Lower leg skin (tissue), 4 donors: ENCODE results near the gene TSEN54. TPM values are rescaled to one million over a fixed set of nuclear protein-coding genes. Genes with fewer than 3 reads are reported as not detected.

Source experiments
- DNase-seq, 2 donors: peaks; one replicate each; pipeline ENCODE4 v3.0.0-alpha.2; 2019; ENCODE audit warnings: low spot score in 2 of 2
- H3K4me3 ChIP-seq: fragments of 200-600 bp; sonication (generic); 2 replicates; pipeline ENCODE4 v1.5.1; 2017; ENCODE audit warnings: mild to moderate bottlenecking, low read depth; ENCODE audit not compliant: poor library complexity, severe bottlenecking
- POLR2A ChIP-seq, 2 donors: fragments of 450-650 bp; IDR thresholded peaks; one replicate each; pipeline ENCODE4 v1.6.1; 2016 to 2017; ENCODE audit warnings: antibody characterized with exemption in 2 of 2, mild to moderate bottlenecking in 1 of 2, moderate library complexity in 1 of 2
- WGBS, 2 donors: methylation state at CpG; one replicate each; pipeline ENCODE4 v1.1.5; 2018; 5-methylcytosine and 5-hydroxymethylcytosine counted together
- intact Hi-C: fragments of 100-400 bp; cut with DNase I; formaldehyde crosslinking; loops from one replicate; pipeline ENCODE4 v1.15.0; 2023; ENCODE audit warnings: low total_unique reads
- total RNA-seq, 4 donors: library from RNA; depleted of rRNA; stranded (reverse); fragments of >200 nt; gene quantifications; one replicate each; pipeline ENCODE4 v1.1.0, GENCODE V29; 2016
- TF ChIP-seq, protein P1 (sequence below), 3 donors: fragments of 450-650 bp; IDR thresholded peaks; one replicate each; pipeline ENCODE4 v1.5.1; 2016; ENCODE audit warnings: antibody characterized with exemption in 3 of 3, mild to moderate bottlenecking in 3 of 3, moderate library complexity in 2 of 3

TSEN54 gene
- total RNA-seq, 4 donors from 2014 or later = 42.7 to 70.8 (median 50.8) TPM

DNA sequence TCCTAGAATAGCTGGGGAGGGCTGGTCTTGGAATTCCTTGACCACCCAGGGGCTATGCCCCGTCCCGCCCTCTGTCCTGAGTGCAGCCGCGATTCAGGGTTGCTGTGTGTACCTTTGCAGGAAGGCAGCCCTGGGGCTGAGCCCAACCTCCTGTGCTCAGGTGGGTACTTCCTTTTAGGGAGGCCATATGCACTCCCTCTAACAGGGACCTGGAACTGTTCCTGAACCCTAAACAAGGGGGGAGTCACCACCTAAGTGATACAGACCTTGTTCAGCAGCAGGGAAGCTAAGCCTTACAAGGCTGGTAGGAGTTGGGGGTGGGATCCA lies 33.8 kb downstream of the TSEN54 start:
- TF ChIP-seq, protein P1, sequence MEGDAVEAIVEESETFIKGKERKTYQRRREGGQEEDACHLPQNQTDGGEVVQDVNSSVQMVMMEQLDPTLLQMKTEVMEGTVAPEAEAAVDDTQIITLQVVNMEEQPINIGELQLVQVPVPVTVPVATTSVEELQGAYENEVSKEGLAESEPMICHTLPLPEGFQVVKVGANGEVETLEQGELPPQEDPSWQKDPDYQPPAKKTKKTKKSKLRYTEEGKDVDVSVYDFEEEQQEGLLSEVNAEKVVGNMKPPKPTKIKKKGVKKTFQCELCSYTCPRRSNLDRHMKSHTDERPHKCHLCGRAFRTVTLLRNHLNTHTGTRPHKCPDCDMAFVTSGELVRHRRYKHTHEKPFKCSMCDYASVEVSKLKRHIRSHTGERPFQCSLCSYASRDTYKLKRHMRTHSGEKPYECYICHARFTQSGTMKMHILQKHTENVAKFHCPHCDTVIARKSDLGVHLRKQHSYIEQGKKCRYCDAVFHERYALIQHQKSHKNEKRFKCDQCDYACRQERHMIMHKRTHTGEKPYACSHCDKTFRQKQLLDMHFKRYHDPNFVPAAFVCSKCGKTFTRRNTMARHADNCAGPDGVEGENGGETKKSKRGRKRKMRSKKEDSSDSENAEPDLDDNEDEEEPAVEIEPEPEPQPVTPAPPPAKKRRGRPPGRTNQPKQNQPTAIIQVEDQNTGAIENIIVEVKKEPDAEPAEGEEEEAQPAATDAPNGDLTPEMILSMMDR (IDR thresholded peaks at IDR 0.05) = no peak
- TF ChIP-seq POLR2A (IDR thresholded peaks at IDR 0.05) = no peak
- 36 to 60% methylated on average over 3 to 4 of the region's 4 CpGs for WGBS, 2 donors
- no peak for DNase-seq
- intact Hi-C loops = no loop called here
- H3K4me3 ChIP-seq = no peak overlapping the region

DNA sequence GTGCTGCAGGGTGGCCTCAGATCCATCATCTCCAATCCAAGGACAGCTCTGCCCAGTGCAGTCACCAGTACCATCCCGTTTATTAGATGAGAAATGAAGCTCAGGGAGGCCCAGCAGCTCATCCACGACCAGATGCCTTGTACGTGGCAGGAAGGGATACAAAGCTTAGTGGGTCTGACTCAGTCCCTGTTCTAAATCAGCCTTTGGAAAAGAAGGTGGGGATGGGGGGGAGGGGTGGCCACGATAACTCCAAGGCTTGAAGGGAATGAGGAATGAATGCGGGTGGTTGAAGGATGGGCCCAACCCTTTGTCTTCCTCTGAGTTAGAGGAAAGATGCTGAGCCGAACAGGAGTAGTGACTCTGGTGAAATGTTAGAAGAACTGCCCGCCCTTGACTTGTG lies 34.9 kb downstream of the TSEN54 start:
- TF ChIP-seq, protein P1 (IDR thresholded peaks at IDR 0.05) = no peak
- no peak for TF ChIP-seq POLR2A (IDR thresholded peaks at IDR 0.05)
- DNase-seq = no peak
- intact Hi-C loops = no loop called here
- H3K4me3 ChIP-seq = no peak overlapping the region
- 84 to 86% methylated on average over 7 of the region's 7 CpGs for WGBS, 2 donors

GRCh38 chr17:75552425-75553294 lies 36.3 kb downstream of the TSEN54 start:
- DNase-seq = no peak
- H3K4me3 ChIP-seq = no peak overlapping the region
- 82 to 88% methylated on average over 14 of the region's 14 CpGs for WGBS, 2 donors
- TF ChIP-seq POLR2A (IDR thresholded peaks at IDR 0.05) = no peak
- TF ChIP-seq, protein P1 (IDR thresholded peaks at IDR 0.05) = no peak
- intact Hi-C loops = loop anchor here (2.0 kb wide), 1 partner anchor 64 kb away; no protein-coding TSS in a partner anchor

GRCh38 chr17:75553295-75554110 lies 37.2 kb downstream of the TSEN54 start:
- TF ChIP-seq POLR2A (IDR thresholded peaks at IDR 0.05) = no peak
- TF ChIP-seq, protein P1 (IDR thresholded peaks at IDR 0.05) = no peak
- intact Hi-C loops = loop anchor here (2.0 kb wide), 1 partner anchor 63 kb away; no protein-coding TSS in a partner anchor
- 87 to 88% methylated on average over 8 of the region's 8 CpGs for WGBS, 2 donors
- DNase-seq = no peak
- no peak overlapping the region for H3K4me3 ChIP-seq

- no peak overlapping the region for H3K4me3 ChIP-seq
- WGBS, 2 donors = 88 to 92% methylated on average over 21 of the region's 21 CpGs
- no peak for TF ChIP-seq POLR2A (IDR thresholded peaks at IDR 0.05)
- TF ChIP-seq, protein P1 (IDR thresholded peaks at IDR 0.05) = no peak
- no peak for DNase-seq
- intact Hi-C loops = no loop called here
Measured at GRCh38 chr17:75555679-75556153, 39.4 kb downstream of the TSEN54 start.
